ENCODE results near the gene TEX9. TPM values are rescaled to one million over a fixed set of nuclear protein-coding genes. Genes with fewer than 3 reads are reported as not detected.

The TEX9 gene
- total and polyA plus RNA-seq, 2 experiments from 2014 or later = 2.6 to 7.4 TPM

- no peak for TF ChIP-seq EZH2 (IDR thresholded peaks at IDR 0.05; ENCODE audit: borderline replicate concordance)
- no peak for TF ChIP-seq EZH2phosphoT487 (IDR thresholded peaks at IDR 0.05; ENCODE audit: low read depth, severe bottlenecking, unreplicated experiment)
- TF ChIP-seq, protein P1, sequence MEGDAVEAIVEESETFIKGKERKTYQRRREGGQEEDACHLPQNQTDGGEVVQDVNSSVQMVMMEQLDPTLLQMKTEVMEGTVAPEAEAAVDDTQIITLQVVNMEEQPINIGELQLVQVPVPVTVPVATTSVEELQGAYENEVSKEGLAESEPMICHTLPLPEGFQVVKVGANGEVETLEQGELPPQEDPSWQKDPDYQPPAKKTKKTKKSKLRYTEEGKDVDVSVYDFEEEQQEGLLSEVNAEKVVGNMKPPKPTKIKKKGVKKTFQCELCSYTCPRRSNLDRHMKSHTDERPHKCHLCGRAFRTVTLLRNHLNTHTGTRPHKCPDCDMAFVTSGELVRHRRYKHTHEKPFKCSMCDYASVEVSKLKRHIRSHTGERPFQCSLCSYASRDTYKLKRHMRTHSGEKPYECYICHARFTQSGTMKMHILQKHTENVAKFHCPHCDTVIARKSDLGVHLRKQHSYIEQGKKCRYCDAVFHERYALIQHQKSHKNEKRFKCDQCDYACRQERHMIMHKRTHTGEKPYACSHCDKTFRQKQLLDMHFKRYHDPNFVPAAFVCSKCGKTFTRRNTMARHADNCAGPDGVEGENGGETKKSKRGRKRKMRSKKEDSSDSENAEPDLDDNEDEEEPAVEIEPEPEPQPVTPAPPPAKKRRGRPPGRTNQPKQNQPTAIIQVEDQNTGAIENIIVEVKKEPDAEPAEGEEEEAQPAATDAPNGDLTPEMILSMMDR (IDR thresholded peaks at IDR 0.05; ENCODE audit: poor library complexity) = no peak
- Histone ChIP-seq H3K27me3 (no peaks in the 10 kb centered on the region), H3K4me1 (ENCODE audit: insufficient read depth) (no peaks in the 10 kb centered on the region), H2AFZ (no peak overlapping the region), H3K9me3 (ENCODE audit: low read depth) (no peaks in the 10 kb centered on the region), H3K9me2 (replicated peaks; ENCODE audit: insufficient read depth) (no peaks in the 10 kb centered on the region), H3K4me3 (no peak overlapping the region), H3K4me2 (no peak overlapping the region), H4K20me1 (ENCODE audit: insufficient read depth, poor library complexity, severe bottlenecking) (no peaks in the 10 kb centered on the region), H3K36me3 (replicated peaks; ENCODE audit: insufficient read depth, low read depth) (no peaks in the 10 kb centered on the region), H3K27ac (no peak overlapping the region), H3K79me2 (no peaks in the 10 kb centered on the region)
- no peak for DNase-seq (ENCODE audit: low spot score)
- 81% methylated on average over 2 of the region's 2 CpGs for WGBS (ENCODE audit: low lambda C conversion rate, missing lambda C conversion rate)
These were observed 107.1 kb downstream of the TEX9 start for GRCh38 chr15:56472278-56472677.

GRCh38 chr15:56473017-56473416 is 107.8 kb downstream of the TEX9 start:
- Histone ChIP-seq H2AFZ (no peak overlapping the region), H3K79me2 (no peaks in the 10 kb centered on the region), H3K4me2 (no peak overlapping the region), H3K27me3 (no peaks in the 10 kb centered on the region), H3K4me3 (no peak overlapping the region), H3K9me3 (ENCODE audit: low read depth) (no peaks in the 10 kb centered on the region), H4K20me1 (ENCODE audit: insufficient read depth, poor library complexity, severe bottlenecking) (no peaks in the 10 kb centered on the region), H3K4me1 (ENCODE audit: insufficient read depth) (no peaks in the 10 kb centered on the region), H3K27ac (no peak overlapping the region), H3K36me3 (replicated peaks; ENCODE audit: insufficient read depth, low read depth) (no peaks in the 10 kb centered on the region), H3K9me2 (replicated peaks; ENCODE audit: insufficient read depth) (no peaks in the 10 kb centered on the region)
- no peak for DNase-seq (ENCODE audit: low spot score)
- WGBS (ENCODE audit: low lambda C conversion rate, missing lambda C conversion rate) = 92% methylated on average over 1 of the region's 1 CpG
- no peak for TF ChIP-seq EZH2 (IDR thresholded peaks at IDR 0.05; ENCODE audit: borderline replicate concordance)
- no peak for TF ChIP-seq EZH2phosphoT487 (IDR thresholded peaks at IDR 0.05; ENCODE audit: low read depth, severe bottlenecking, unreplicated experiment)
- TF ChIP-seq, protein P1 (IDR thresholded peaks at IDR 0.05; ENCODE audit: poor library complexity) = no peak

DNA sequence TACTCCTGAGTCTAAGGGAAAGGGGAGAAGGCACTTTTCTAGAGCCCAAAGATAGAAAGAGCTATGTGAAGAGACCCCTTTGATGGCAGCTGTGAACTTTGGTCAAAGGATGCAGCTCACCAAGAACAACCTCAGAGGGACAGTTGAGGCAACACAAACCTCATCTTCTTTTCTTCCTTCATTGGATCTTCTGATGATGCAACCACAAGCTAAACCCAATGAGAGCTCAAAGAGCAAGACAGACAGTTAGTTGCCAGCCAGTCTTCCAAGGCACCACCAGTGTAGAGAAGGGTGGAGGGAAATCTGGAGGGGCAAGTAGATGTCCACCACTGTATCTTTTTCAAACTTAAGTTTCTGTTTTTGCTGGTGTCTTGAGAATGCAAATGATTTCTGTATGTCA is 110.1 kb downstream of the TEX9 start:
- Histone ChIP-seq H3K4me3 (no peak overlapping the region), H3K4me2 (no peak overlapping the region), H3K4me1 (ENCODE audit: insufficient read depth) (no peaks in the 10 kb centered on the region), H3K27me3 (no peaks in the 10 kb centered on the region), H3K9me2 (replicated peaks; ENCODE audit: insufficient read depth) (no peaks in the 10 kb centered on the region), H3K36me3 (replicated peaks; ENCODE audit: insufficient read depth, low read depth) (no peaks in the 10 kb centered on the region), H3K9me3 (ENCODE audit: low read depth) (no peaks in the 10 kb centered on the region), H4K20me1 (ENCODE audit: insufficient read depth, poor library complexity, severe bottlenecking) (no peaks in the 10 kb centered on the region), H3K27ac (no peak overlapping the region), H3K79me2 (no peaks in the 10 kb centered on the region), H2AFZ (no peak overlapping the region)
- no peak for DNase-seq (ENCODE audit: low spot score)
- TF ChIP-seq EZH2phosphoT487 (IDR thresholded peaks at IDR 0.05; ENCODE audit: low read depth, severe bottlenecking, unreplicated experiment) = no peak
- no peak for TF ChIP-seq EZH2 (IDR thresholded peaks at IDR 0.05; ENCODE audit: borderline replicate concordance)
- TF ChIP-seq, protein P1 (IDR thresholded peaks at IDR 0.05; ENCODE audit: poor library complexity) = no peak

Other genes with a start within 250 kb of the TEX9 start
- gene RFX7, start 121.5 kb upstream of the TEX9 start, total RNA-seq = 8.3 and 10.0 TPM in 2 replicates
- gene RFX7, start 121.5 kb upstream of the TEX9 start, polyA plus RNA-seq = 4.3 and 5.8 TPM in 2 replicates
- gene MNS1, start 99.7 kb downstream of the TEX9 start, total RNA-seq = 0.60 and 0.70 TPM in 2 replicates
- gene MNS1, start 99.7 kb downstream of the TEX9 start, polyA plus RNA-seq = 1.1 and 1.2 TPM in 2 replicates